Bronchial epithelial cell (primary cell): Measurements from ENCODE around the gene DENND2D. TPM values are rescaled to one million over a fixed set of nuclear protein-coding genes. Genes with fewer than 3 reads are reported as not detected.

Source experiments
- DNase-seq: peaks from one replicate; pipeline ENCODE4 v3.0.0-alpha.2; 2010; ENCODE audit warnings: low read depth
- FAIRE-seq: peaks from 2 replicates; lab custom pipeline; 2011; peaks lifted over from hg19 to GRCh38; lab: Jason Lieb, UNC
- H3K27me3 ChIP-seq: 2 replicates; pipeline ENCODE4 v1.5.1; 2011; ENCODE audit warnings: low read length; ENCODE audit not compliant: control insufficient read depth, insufficient read depth
- H3K36me3 ChIP-seq: 2 replicates; pipeline ENCODE4 v1.5.1; 2011; ENCODE audit warnings: low read length; ENCODE audit not compliant: control insufficient read depth, insufficient read depth
- H3K4me3 ChIP-seq: 2 replicates; pipeline ENCODE4 v1.5.1; 2011; ENCODE audit warnings: mild to moderate bottlenecking, low read depth, low read length, control low read depth
- total RNA-seq: library from RNA; depleted of rRNA; stranded (reverse); fragments of >200 nt; gene quantifications from 2 replicates; pipeline ENCODE4 v1.2.1, GENCODE V29; 2014
- TF ChIP-seq, protein P1 (sequence below): IDR thresholded peaks from 2 replicates; pipeline ENCODE4 v1.5.1; 2011; ENCODE audit warnings: mild to moderate bottlenecking, moderate library complexity, low read length, control low read depth, inconsistent platforms; ENCODE audit not compliant: insufficient read depth, severe bottlenecking

The DENND2D gene
- total RNA-seq, 1 donor from 2014 or later: 23.7 TPM

DNA sequence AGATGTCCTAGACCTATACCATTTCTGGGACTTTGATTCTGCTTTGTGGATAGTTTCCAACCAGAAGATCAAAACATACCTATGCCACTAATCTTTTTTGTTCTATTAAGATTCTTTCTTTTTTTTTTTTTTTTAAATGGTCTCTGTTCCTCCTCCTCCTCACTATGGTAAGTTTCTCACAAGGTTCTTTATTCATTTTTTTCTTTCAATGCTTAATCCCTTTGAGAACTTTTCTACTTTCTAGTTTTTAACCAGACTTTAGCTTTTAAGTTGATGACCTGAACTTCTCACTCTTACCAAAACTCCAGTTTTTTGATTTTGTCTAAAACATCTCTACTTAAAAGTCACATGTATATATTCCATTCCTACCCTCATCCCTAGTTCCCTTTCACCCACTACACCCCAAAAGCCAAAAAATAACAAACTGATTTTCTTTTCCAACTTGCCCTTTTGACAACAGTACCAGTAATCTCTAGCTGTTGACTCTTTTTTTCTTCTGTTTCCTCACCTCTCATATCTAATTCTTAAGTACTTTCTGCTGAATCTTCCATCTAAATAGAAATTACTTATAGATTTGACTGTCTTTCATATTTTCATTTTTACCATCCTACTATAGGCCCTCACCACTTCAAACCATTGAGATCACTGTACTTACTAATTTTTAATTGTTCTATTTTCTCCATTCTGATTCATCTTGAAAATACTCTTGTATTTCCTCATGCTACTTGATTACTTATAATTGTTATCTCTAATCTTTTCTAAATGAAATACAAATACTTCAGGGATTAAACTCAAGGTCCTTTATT is 54.3 kb downstream of the DENND2D start:
- H3K27me3 ChIP-seq: no peaks in the 10 kb centered on the region
- peaks cover 8% of the 10 kb centered on the region for H3K36me3 ChIP-seq
- TF ChIP-seq, protein P1, sequence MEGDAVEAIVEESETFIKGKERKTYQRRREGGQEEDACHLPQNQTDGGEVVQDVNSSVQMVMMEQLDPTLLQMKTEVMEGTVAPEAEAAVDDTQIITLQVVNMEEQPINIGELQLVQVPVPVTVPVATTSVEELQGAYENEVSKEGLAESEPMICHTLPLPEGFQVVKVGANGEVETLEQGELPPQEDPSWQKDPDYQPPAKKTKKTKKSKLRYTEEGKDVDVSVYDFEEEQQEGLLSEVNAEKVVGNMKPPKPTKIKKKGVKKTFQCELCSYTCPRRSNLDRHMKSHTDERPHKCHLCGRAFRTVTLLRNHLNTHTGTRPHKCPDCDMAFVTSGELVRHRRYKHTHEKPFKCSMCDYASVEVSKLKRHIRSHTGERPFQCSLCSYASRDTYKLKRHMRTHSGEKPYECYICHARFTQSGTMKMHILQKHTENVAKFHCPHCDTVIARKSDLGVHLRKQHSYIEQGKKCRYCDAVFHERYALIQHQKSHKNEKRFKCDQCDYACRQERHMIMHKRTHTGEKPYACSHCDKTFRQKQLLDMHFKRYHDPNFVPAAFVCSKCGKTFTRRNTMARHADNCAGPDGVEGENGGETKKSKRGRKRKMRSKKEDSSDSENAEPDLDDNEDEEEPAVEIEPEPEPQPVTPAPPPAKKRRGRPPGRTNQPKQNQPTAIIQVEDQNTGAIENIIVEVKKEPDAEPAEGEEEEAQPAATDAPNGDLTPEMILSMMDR: no peak
- FAIRE-seq (no peak), DNase-seq (no peak)
- H3K4me3 ChIP-seq: no peak overlapping the region

DNA sequence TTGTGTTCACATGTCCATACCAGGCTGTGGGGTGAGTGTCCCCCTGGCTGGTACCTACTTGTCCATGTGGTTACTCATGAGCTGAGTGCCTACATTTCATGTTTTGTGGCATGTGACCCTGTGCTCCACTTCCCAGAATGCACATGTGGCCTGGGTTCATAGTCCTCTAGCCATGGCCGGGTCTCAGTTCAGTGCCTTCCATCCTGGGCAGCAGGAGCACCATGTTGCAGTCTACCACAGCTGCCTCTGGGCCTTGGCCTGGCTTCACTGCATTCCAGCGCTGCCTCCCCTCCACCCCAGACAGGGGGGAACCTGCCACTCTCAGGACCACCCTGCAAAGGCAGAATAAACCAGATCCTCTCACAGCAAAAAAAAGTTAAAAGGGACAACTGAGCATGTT is 54.9 kb downstream of the DENND2D start:
- FAIRE-seq (no peak), DNase-seq (no peak)
- no peaks in the 10 kb centered on the region for H3K27me3 ChIP-seq
- TF ChIP-seq, protein P1: no peak
- H3K36me3 ChIP-seq: peaks cover 8% of the 10 kb centered on the region
- no peak overlapping the region for H3K4me3 ChIP-seq

DNA sequence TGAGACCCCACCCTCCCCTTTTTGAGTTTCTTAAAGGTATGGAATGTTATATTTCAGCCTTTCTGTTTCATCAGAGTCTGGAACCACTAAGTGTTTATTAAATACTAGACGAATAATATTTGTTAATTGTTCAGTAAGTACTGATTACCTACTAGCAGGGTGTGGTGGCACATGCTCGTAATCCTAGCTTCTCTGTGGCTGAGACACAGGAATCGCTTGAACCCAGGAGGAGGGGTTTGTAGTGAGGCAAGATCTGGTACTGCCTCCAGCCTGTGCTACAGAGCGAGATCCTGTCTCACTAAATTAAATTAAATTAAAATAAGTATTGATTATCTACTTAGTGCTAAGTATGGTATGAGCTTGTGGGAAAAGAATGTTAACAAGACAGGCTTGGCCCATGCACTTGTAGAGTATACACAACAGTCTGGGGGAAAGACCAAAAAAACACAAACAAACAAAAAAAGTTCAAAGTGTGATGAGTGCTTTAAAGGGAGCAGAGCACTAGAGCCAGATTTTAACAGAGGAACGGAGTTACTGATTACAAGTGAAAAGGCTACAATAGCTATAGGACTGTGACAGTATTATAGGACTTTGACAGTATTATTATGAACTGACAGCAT is 58.0 kb downstream of the DENND2D start:
- Histone ChIP-seq H3K4me3 (no peak overlapping the region), H3K27me3 (no peaks in the 10 kb centered on the region), H3K36me3 (no peaks in the 10 kb centered on the region)
- FAIRE-seq (no peak), DNase-seq (peak; percentile 29)
- TF ChIP-seq, protein P1: no peak

DNA sequence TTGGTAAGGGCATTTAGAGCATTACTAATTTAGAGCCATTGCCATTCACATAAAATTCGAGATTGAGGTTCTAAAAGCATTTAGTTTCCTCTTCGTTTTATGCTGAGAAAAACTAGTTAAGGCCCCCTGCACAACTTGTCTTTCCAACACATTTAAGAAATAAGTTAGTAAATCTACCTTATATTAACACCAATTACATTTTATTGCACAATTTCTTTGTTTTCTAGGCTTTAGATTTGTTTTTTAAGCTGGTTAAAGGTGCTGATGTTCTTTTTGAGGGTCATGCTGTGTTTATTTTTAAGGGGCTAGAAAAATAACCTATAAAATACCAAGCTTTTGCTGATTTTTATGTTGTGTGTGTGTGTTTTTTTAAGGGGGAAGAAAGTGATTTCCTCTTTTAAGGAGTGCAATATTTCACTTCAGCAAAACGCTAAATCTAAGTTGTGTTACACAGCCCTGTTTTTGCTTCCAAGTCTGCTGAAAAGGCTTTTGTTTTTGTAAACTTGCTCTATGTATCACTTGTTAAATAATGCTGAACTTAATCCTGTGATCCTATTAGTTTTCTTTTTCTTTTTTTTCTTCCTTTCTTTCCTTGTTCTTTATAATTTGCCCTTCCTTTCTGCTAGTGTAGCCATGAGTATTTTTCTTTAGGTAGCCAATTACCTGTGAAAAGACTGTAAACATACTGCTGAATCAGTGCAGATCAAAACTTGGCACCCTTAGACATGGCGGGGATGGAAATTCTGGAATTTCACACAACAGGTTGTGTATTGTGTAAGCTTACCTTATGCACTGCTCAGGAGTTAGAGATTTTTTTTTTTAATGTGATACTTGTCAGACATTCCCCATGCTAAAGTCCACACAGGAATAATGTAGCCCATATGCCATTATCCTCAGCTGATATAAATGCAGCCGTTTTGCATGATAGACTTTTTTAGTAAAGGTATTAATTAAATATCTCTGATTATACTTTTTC is 58.9 kb downstream of the DENND2D start:
- DNase-seq: peak; percentile 58
- FAIRE-seq: no peak
- Histone ChIP-seq H3K4me3 (peak overlapping the region; percentile 81), H3K36me3 (no peaks in the 10 kb centered on the region), H3K27me3 (no peaks in the 10 kb centered on the region)
- TF ChIP-seq, protein P1: no peak

DNA sequence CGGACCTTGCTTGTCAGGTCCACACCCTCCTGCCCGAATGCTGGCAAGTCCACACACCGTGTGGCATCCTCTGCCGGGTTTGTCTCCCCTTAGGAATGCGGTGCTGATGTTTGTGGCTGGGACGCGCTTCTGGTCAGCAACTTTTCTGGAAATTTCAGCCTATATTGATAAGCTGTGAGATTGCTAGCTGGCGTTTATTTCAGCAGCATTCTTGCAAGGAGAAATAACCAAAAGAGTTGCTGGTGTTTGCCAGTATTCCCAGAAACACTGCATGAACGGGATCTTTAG is 59.8 kb downstream of the DENND2D start:
- DNase-seq: peak; percentile 59
- TF ChIP-seq, protein P1: no peak

More for the DNA sequence above, 59.8 kb downstream of the DENND2D start:
- H3K4me3 ChIP-seq: peak overlapping the region; percentile 81
- H3K27me3 ChIP-seq: no peaks in the 10 kb centered on the region
- no peak for FAIRE-seq
- no peaks in the 10 kb centered on the region for H3K36me3 ChIP-seq
